KOPT-K1 (cell line): Measurements from ENCODE around the gene TSPAN9.

Experiments used
- H3K27ac ChIP-seq: fragments of 200-600 bp; sonication (generic); 2 replicates; pipeline ENCODE4 v1.5.1; 2016; ENCODE audit warnings: antibody characterized with exemption, mild to moderate bottlenecking, low read depth, low read length; ENCODE audit not compliant: poor library complexity, severe bottlenecking
- H3K36me3 ChIP-seq: fragments of 200-600 bp; sonication (generic); 2 replicates; pipeline ENCODE4 v1.5.1; 2017; ENCODE audit warnings: antibody characterized with exemption, mild to moderate bottlenecking, low read length, moderate library complexity; ENCODE audit not compliant: insufficient read depth
- H3K9me3 ChIP-seq: fragments of 200-600 bp; sonication (generic); 2 replicates; pipeline ENCODE4 v1.5.1; 2017; ENCODE audit warnings: antibody characterized with exemption, low read length, mild to moderate bottlenecking; ENCODE audit not compliant: insufficient read depth, poor library complexity, severe bottlenecking

TSPAN9 gene

GRCh38 chr12:3155702-3156370 is 78.7 kb downstream of the TSPAN9 start:
- H3K9me3 ChIP-seq: no peaks in the 10 kb centered on the region
- no peak overlapping the region for H3K27ac ChIP-seq
- no peaks in the 10 kb centered on the region for H3K36me3 ChIP-seq

GRCh38 chr12:3157581-3158323 is 80.6 kb downstream of the TSPAN9 start:
- Histone ChIP-seq H3K36me3 (no peaks in the 10 kb centered on the region), H3K27ac (no peak overlapping the region), H3K9me3 (no peaks in the 10 kb centered on the region)

GRCh38 chr12:3158851-3159465 is 81.8 kb downstream of the TSPAN9 start:
- Histone ChIP-seq H3K36me3 (no peaks in the 10 kb centered on the region), H3K9me3 (no peaks in the 10 kb centered on the region), H3K27ac (no peak overlapping the region)

GRCh38 chr12:3160081-3160480 is 82.9 kb downstream of the TSPAN9 start:
- Histone ChIP-seq H3K36me3 (no peaks in the 10 kb centered on the region), H3K27ac (no peak overlapping the region)

GRCh38 chr12:3161861-3162260 is 84.7 kb downstream of the TSPAN9 start:
- H3K9me3 ChIP-seq: no peaks in the 10 kb centered on the region
- no peak overlapping the region for H3K27ac ChIP-seq
- H3K36me3 ChIP-seq: no peaks in the 10 kb centered on the region

More at GRCh38 chr12:3160081-3160480, 82.9 kb downstream of the TSPAN9 start:
- H3K9me3 ChIP-seq: no peaks in the 10 kb centered on the region

- H3K27ac ChIP-seq: no peak overlapping the region
Observed at GRCh38 chr12:3164454-3165077, 87.4 kb downstream of the TSPAN9 start.

GRCh38 chr12:3165078-3165980 is 88.2 kb downstream of the TSPAN9 start:
- Histone ChIP-seq H3K36me3 (no peaks in the 10 kb centered on the region), H3K27ac (no peak overlapping the region), H3K9me3 (no peaks in the 10 kb centered on the region)

More at GRCh38 chr12:3164454-3165077, 87.4 kb downstream of the TSPAN9 start:
- H3K36me3 ChIP-seq: no peaks in the 10 kb centered on the region
- H3K9me3 ChIP-seq: no peaks in the 10 kb centered on the region

GRCh38 chr12:3167636-3168035 is 90.5 kb downstream of the TSPAN9 start:
- no peaks in the 10 kb centered on the region for H3K9me3 ChIP-seq
- no peak overlapping the region for H3K27ac ChIP-seq
- no peaks in the 10 kb centered on the region for H3K36me3 ChIP-seq

GRCh38 chr12:3168223-3169221 is 91.3 kb downstream of the TSPAN9 start:
- Histone ChIP-seq H3K27ac (no peak overlapping the region), H3K36me3 (no peaks in the 10 kb centered on the region), H3K9me3 (no peaks in the 10 kb centered on the region)

- Histone ChIP-seq H3K9me3 (no peaks in the 10 kb centered on the region), H3K27ac (no peak overlapping the region), H3K36me3 (no peaks in the 10 kb centered on the region)
Observed at GRCh38 chr12:3170423-3171194, 93.4 kb downstream of the TSPAN9 start.

- Histone ChIP-seq H3K36me3 (no peaks in the 10 kb centered on the region), H3K27ac (no peak overlapping the region), H3K9me3 (no peaks in the 10 kb centered on the region)
Observed at GRCh38 chr12:3171195-3171591, 94.0 kb downstream of the TSPAN9 start.

- Histone ChIP-seq H3K27ac (no peak overlapping the region), H3K36me3 (no peaks in the 10 kb centered on the region), H3K9me3 (no peaks in the 10 kb centered on the region)
Observed at GRCh38 chr12:3172124-3173007, 95.2 kb downstream of the TSPAN9 start.
